H1 (cell line): ENCODE data around the gene ANKH. TPM values are rescaled to one million over a fixed set of nuclear protein-coding genes. Genes with fewer than 3 reads are reported as not detected.

Experiments used
- CTCF ChIA-PET: fragments of 300-600 bp; sonication (Branson Sonifier 250); formaldehyde crosslinking; loops from one replicate; lab custom pipeline; 2021; ENCODE audit not compliant: partially characterized antibody; lab: Charles Lee
- POLR2A ChIA-PET: fragments of 300-600 bp; sonication (Branson Sonifier 250); formaldehyde crosslinking; loops from one replicate; lab custom pipeline; 2021; ENCODE audit warnings: inconsistent platforms; ENCODE audit not compliant: partially characterized antibody; lab: Charles Lee
- DNase-seq, 2 experiments: peaks; one replicate each; pipeline versions ENCODE4 v3.0.0 to v3.0.0-alpha.2; 2010 to 2022; ENCODE audit warnings: low spot score in 2 of 2, low read depth in 1 of 2, mixed read lengths in 1 of 2
- FAIRE-seq: peaks from 2 replicates; lab custom pipeline; 2011; peaks lifted over from hg19 to GRCh38; lab: Jason Lieb, UNC
- H2AFZ ChIP-seq: 2 replicates; pipeline ENCODE4 v1.8.1; 2012; ENCODE audit warnings: low read length, inconsistent platforms
- H2AK5ac ChIP-seq: 2 replicates; pipeline ENCODE4 v1.6.1; 2013; ENCODE audit warnings: low read depth, low read length
- H2BK120ac ChIP-seq: replicated peaks from 2 replicates; pipeline ENCODE3; 2013; ENCODE audit warnings: low read depth, low read length, inconsistent platforms
- H2BK12ac ChIP-seq: 2 replicates; pipeline ENCODE4 v1.6.1; 2013; ENCODE audit warnings: low read depth, low read length
- H2BK15ac ChIP-seq: 2 replicates; pipeline ENCODE4 v1.6.1; 2013; ENCODE audit warnings: low read length
- H2BK20ac ChIP-seq: 2 replicates; pipeline ENCODE4 v1.6.1; 2013; ENCODE audit warnings: low read length
- H2BK5ac ChIP-seq: 2 replicates; pipeline ENCODE4 v1.6.1; 2013; ENCODE audit warnings: low read depth, low read length
- H3K14ac ChIP-seq: 2 replicates; pipeline ENCODE4 v1.6.1; 2013; ENCODE audit warnings: inconsistent platforms; ENCODE audit not compliant: insufficient read length
- H3K18ac ChIP-seq: 2 replicates; pipeline ENCODE4 v1.6.1; 2013; ENCODE audit warnings: low read length; ENCODE audit errors: extremely low read depth
- H3K23ac ChIP-seq: 2 replicates; pipeline ENCODE4 v1.6.1; 2013; ENCODE audit warnings: inconsistent platforms; ENCODE audit not compliant: insufficient read length
- H3K23me2 ChIP-seq: 2 replicates; pipeline ENCODE4 v1.6.1; 2013; ENCODE audit warnings: low read depth, low read length
- H3K27ac ChIP-seq: 2 replicates; pipeline ENCODE4 v1.6.1; 2011; ENCODE audit warnings: low read depth, low read length, inconsistent platforms
- H3K27me3 ChIP-seq, 4 experiments: replicated peaks in 1 of 4; 1 replicate in 1 of 4; 2 replicates in 3 of 4; pipeline versions ENCODE4 v1.6.1 to v1.8.1; 2011 to 2013; ENCODE audit warnings: low read length in 3 of 4, mild to moderate bottlenecking in 3 of 4, inconsistent platforms in 2 of 4, mixed read lengths in 2 of 4, moderate library complexity in 1 of 4; ENCODE audit not compliant: control insufficient read depth in 3 of 4, insufficient read depth in 3 of 4; ENCODE audit errors: extremely low read depth in 1 of 4
- H3K36me3 ChIP-seq, 4 experiments: 2 replicates each; pipeline versions ENCODE4 v1.6.1 to v1.8.1; 2011 to 2013; ENCODE audit warnings: mild to moderate bottlenecking in 4 of 4, low read length in 3 of 4, moderate library complexity in 2 of 4, control low read depth in 1 of 4, inconsistent platforms in 1 of 4; ENCODE audit not compliant: insufficient read depth in 4 of 4, control insufficient read depth in 2 of 4
- H3K4ac ChIP-seq: replicated peaks from 2 replicates; pipeline ENCODE3; 2013; ENCODE audit warnings: low read length, low read depth, mixed read lengths, inconsistent platforms; ENCODE audit not compliant: insufficient read length
- H3K4me1 ChIP-seq, 4 experiments: replicated peaks in 1 of 4; 1 replicate in 1 of 4; 2 replicates in 3 of 4; pipeline versions ENCODE4 v1.6.1 to v1.8.1; 2011 to 2013; ENCODE audit warnings: low read length in 3 of 4, inconsistent platforms in 2 of 4, mixed read lengths in 1 of 4; ENCODE audit not compliant: insufficient read depth in 4 of 4, control insufficient read depth in 3 of 4
- H3K4me2 ChIP-seq, 2 experiments: 2 replicates each; pipeline versions ENCODE4 v1.6.1 to v1.8.1; 2011 to 2013; ENCODE audit warnings: low read depth in 2 of 2, low read length in 2 of 2, control low read depth in 1 of 2, inconsistent platforms in 1 of 2, mild to moderate bottlenecking in 1 of 2; ENCODE audit not compliant: insufficient read depth in 1 of 2
- H3K4me3 ChIP-seq, 4 experiments: fragments of 200-600, 300-600 bp in 1 of 4; sonication (generic), shearing (Covaris generic), sonication (Bioruptor Twin) in 1 of 4; 2 replicates each; pipeline versions ENCODE4 v1.5.1 to v1.8.1; 2011 to 2016; ENCODE audit warnings: low read length in 4 of 4, low read depth in 3 of 4, control low read depth in 2 of 4, inconsistent platforms in 2 of 4, mild to moderate bottlenecking in 2 of 4, mixed read lengths in 1 of 4, moderate library complexity in 1 of 4; ENCODE audit not compliant: insufficient read depth in 2 of 4; ENCODE audit errors: extremely low read depth in 1 of 4
- H3K56ac ChIP-seq: replicated peaks from 2 replicates; pipeline ENCODE3; 2013; ENCODE audit warnings: low read depth, mild to moderate bottlenecking, mixed read lengths, low read length, inconsistent platforms; ENCODE audit not compliant: insufficient read length
- H3K79me1 ChIP-seq: 2 replicates; pipeline ENCODE4 v1.6.1; 2013; ENCODE audit warnings: low read depth, low read length, control low read depth
- H3K79me2 ChIP-seq, 2 experiments: 2 replicates each; pipeline versions ENCODE4 v1.6.1 to v1.8.1; 2012 to 2013; ENCODE audit warnings: low read length in 2 of 2, mild to moderate bottlenecking in 2 of 2, inconsistent platforms in 1 of 2; ENCODE audit not compliant: insufficient read depth in 2 of 2, control insufficient read depth in 1 of 2
- H3K9ac ChIP-seq, 4 experiments: replicated peaks in 1 of 4; 1 replicate in 1 of 4; 2 replicates in 3 of 4; pipeline versions ENCODE4 v1.6.1 to v1.8.1; 2011 to 2013; ENCODE audit warnings: low read depth in 3 of 4, low read length in 3 of 4, control low read depth in 2 of 4, mild to moderate bottlenecking in 2 of 4, moderate library complexity in 2 of 4, inconsistent platforms in 1 of 4; ENCODE audit errors: extremely low read depth in 1 of 4
- H3K9me3 ChIP-seq, 2 experiments: 2 replicates each; pipeline versions ENCODE4 v1.6.1 to v1.8.1; 2012 to 2013; ENCODE audit warnings: mild to moderate bottlenecking in 2 of 2, moderate library complexity in 2 of 2, control low read depth in 1 of 2, inconsistent platforms in 1 of 2, low read depth in 1 of 2, low read length in 1 of 2, mixed read lengths in 1 of 2; ENCODE audit not compliant: insufficient read depth in 2 of 2
- H4K20me1 ChIP-seq, 2 experiments: replicated peaks in 1 of 2; 2 replicates each; pipeline versions ENCODE3 to v1.8.1; 2011 to 2013; ENCODE audit warnings: inconsistent platforms in 2 of 2, low read length in 2 of 2, mild to moderate bottlenecking in 1 of 2; ENCODE audit not compliant: insufficient read depth in 2 of 2, control insufficient read depth in 1 of 2
- H4K5ac ChIP-seq: 2 replicates; pipeline ENCODE4 v1.6.1; 2013; ENCODE audit warnings: low read length, low read depth, mixed read lengths, inconsistent platforms; ENCODE audit not compliant: insufficient read length
- H4K8ac ChIP-seq: 2 replicates; pipeline ENCODE4 v1.8.0; 2013; ENCODE audit warnings: mild to moderate bottlenecking, moderate library complexity, low read length, inconsistent platforms; ENCODE audit not compliant: insufficient read depth; ENCODE audit errors: extremely low read depth
- H4K91ac ChIP-seq: replicated peaks from 2 replicates; pipeline ENCODE3; 2013; ENCODE audit warnings: low read length, mixed read lengths, inconsistent platforms; ENCODE audit not compliant: insufficient read length
- BACH1 ChIP-seq: IDR thresholded peaks from 2 replicates; pipeline ENCODE4 v1.6.1; 2012; ENCODE audit warnings: low read length, improper control_type of control experiment
- CHD1 ChIP-seq: IDR thresholded peaks from 2 replicates; pipeline ENCODE4 v1.6.1; 2012; ENCODE audit warnings: low read depth, low read length, improper control_type of control experiment
- EP300 ChIP-seq, 2 experiments: IDR thresholded peaks; 1 replicate in 1 of 2; 2 replicates in 1 of 2; pipeline ENCODE4 v1.6.1; 2011 to 2012; ENCODE audit warnings: low read depth in 2 of 2, low read length in 2 of 2, mild to moderate bottlenecking in 2 of 2, borderline replicate concordance in 1 of 2, inconsistent platforms in 1 of 2, moderate library complexity in 1 of 2
- PHF8 ChIP-seq: fragments of 200-600 bp; sonication (generic); conservative IDR thresholded peaks from 2 replicates; pipeline ENCODE4 v1.7.1; 2012; ENCODE audit warnings: low read depth, mild to moderate bottlenecking, inconsistent platforms, low read length, moderate library complexity
- POLR2AphosphoS5 ChIP-seq: IDR thresholded peaks from 2 replicates; pipeline ENCODE4 v1.6.1; 2011; ENCODE audit warnings: low read depth, low read length
- SUZ12 ChIP-seq: fragments of 200-600 bp; sonication (generic); IDR thresholded peaks from 2 replicates; pipeline ENCODE4 v1.6.1; 2012; ENCODE audit warnings: mild to moderate bottlenecking, inconsistent platforms, low read length, moderate library complexity, mixed read lengths
- WGBS, 2 experiments: shearing (Covaris generic) in 1 of 2; methylation state at CpG; one replicate each; pipeline versions ENCODE4 v1.1.6 to v1.1.7; 2013 to 2015; ENCODE audit warnings: low lambda C conversion rate in 2 of 2, mixed read lengths in 2 of 2, inconsistent platforms in 1 of 2, low coverage in 1 of 2, missing lambda C conversion rate in 1 of 2; ENCODE audit not compliant: insufficient replicate concordance in 2 of 2, insufficient coverage in 1 of 2, insufficient read length in 1 of 2; ENCODE audit errors: extremely low coverage in 1 of 2, missing lambda C conversion rate in 1 of 2; 5-methylcytosine and 5-hydroxymethylcytosine counted together
- polyA plus RNA-seq, 7 experiments: library from polyadenylated mRNA; depleted of rRNA in 3 of 7; stranded (reverse) in 5 of 7; unstranded in 2 of 7; fragments of >200 nt in 5 of 7; fragments of 200-250 nt in 2 of 7; gene quantifications; 1 replicate in 5 of 7; 2 replicates in 1 of 7; 4 replicates in 1 of 7; pipeline versions ENCODE4 v1.2.1 to v1.2.3, GENCODE V29; 2011 to 2013; ENCODE audit warnings: missing spikeins in 2 of 7, mixed read lengths in 2 of 7
- total RNA-seq: library from RNA; stranded (reverse); fragmentation: NEBNext Ultra II Directional; extraction: Animal tissue kit (Norgen Biotek cat#: 25700); gene quantifications from 2 replicates; pipeline ENCODE4 v1.2.1, GENCODE V29; 2021

The ANKH gene
- total and polyA plus RNA-seq, 2 of the 8 experiments (the other 6 are each of a cell fraction or from before 2014, with no cell fraction given) = 5.3 to 13.0 TPM

- Histone ChIP-seq H3K36me3 (no peaks in the 10 kb centered on the region), H3K18ac (no peak overlapping the region), H2AK5ac (no peak overlapping the region), H3K23ac (no peak overlapping the region), H3K9me3 (no peaks in the 10 kb centered on the region), H4K8ac (no peak overlapping the region), H2BK120ac (no peak overlapping the region), H4K5ac (no peak overlapping the region), H3K79me2 (no peaks in the 10 kb centered on the region), H3K4me1 (no peaks in the 10 kb centered on the region), H3K56ac (no peak overlapping the region), H3K9ac (no peak overlapping the region), H2BK12ac (no peak overlapping the region), H3K27me3 (no peaks in the 10 kb centered on the region), H4K91ac (no peak overlapping the region), H3K79me1 (no peaks in the 10 kb centered on the region), H3K14ac (no peak overlapping the region), H2AFZ (no peak overlapping the region), H2BK5ac (no peak overlapping the region), H3K4me3 (no peak overlapping the region), H3K4me2 (no peak overlapping the region), H3K23me2 (no peaks in the 10 kb centered on the region), H2BK15ac (no peak overlapping the region), H3K4ac (no peak overlapping the region), H4K20me1 (no peaks in the 10 kb centered on the region), H2BK20ac (no peak overlapping the region), H3K27ac (no peak overlapping the region)
- no peak for DNase-seq
- CTCF ChIA-PET = no interaction called here
- FAIRE-seq = no peak
- WGBS, 2 experiments = 92% methylated on average over 3 of the region's 3 CpGs; no CpG with 5 or more reads in 1 of the 2 experiments
- TF ChIP-seq CHD1 (no peak), PHF8 (no peak), EP300 (IDR thresholded peaks at IDR 0.05; ENCODE audit: borderline replicate concordance in 1 of 2, low read depth in 2 of 2, low read length in 2 of 2) (no peak), BACH1 (no peak), POLR2AphosphoS5 (no peak), SUZ12 (no peak)
- POLR2A ChIA-PET = no interaction called here
Measured at GRCh38 chr5:14807471-14807870, 64.1 kb downstream of the ANKH start.
